ENCODE measurements around the gene TESK1. TPM values are rescaled to one million over a fixed set of nuclear protein-coding genes. Genes with fewer than 3 reads are reported as not detected.

Gene TESK1
- total and polyA plus RNA-seq, 2 experiments from 2014 or later: 14.1 to 21.6 TPM

DNA sequence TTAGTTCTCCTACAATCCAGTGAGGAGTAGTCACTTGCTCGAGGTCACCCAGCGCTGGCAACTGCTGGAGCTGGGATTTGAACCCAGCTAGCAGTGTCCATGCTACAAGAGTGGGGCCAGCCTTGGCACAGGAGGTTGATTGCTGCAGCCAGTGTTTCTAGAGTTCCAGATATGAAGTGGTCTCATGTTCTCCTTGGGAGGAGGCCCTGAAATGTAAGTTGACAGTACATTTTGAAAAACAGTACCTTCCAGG is 53.8 kb downstream of the TESK1 start:
- H3K9ac ChIP-seq: peak overlapping the region; percentile 89
- no peaks in the 10 kb centered on the region for H3K9me3 ChIP-seq (ENCODE audit: low read depth)
- no peaks in the 10 kb centered on the region for H3K27me3 ChIP-seq (replicated peaks; ENCODE audit: insufficient read depth)
- in situ Hi-C loops (cut with MboI): no loop called here
- H3K36me3 ChIP-seq (ENCODE audit: low read depth): peaks cover 5% of the 10 kb centered on the region; the same call in 1 of the 2 replicates
- H3F3A ChIP-seq (ENCODE audit: insufficient read depth): peaks cover 26% of the 10 kb centered on the region
- H3K79me2 ChIP-seq (ENCODE audit: insufficient read depth): peaks cover 18% of the 10 kb centered on the region; the same call in 1 of the 2 replicates
- peak overlapping the region; percentile 98 for H3K27ac ChIP-seq
- 0% methylated on average over 2 of the region's 2 CpGs for WGBS, 2 experiments (ENCODE audit: low coverage in 1 of 2, low lambda C conversion rate in 2 of 2, missing lambda C conversion rate in 2 of 2)
- H3K4me2 ChIP-seq (ENCODE audit: unreplicated experiment): peak overlapping the region; percentile 97
- H2AFZ ChIP-seq: peak overlapping the region; percentile 68; the same call in 1 of the 2 replicates
- no peak for TF ChIP-seq EZH2 (IDR thresholded peaks at IDR 0.05; ENCODE audit: insufficient read depth, poor library complexity, severe bottlenecking)
- TF ChIP-seq EZH2phosphoT487 (IDR thresholded peaks at IDR 0.05; ENCODE audit: insufficient read depth, low read depth): no peak
- H4K20me1 ChIP-seq (ENCODE audit: insufficient read depth): no peaks in the 10 kb centered on the region
- H3K9me2 ChIP-seq (ENCODE audit: insufficient read depth): no peaks in the 10 kb centered on the region
- H3K4me3 ChIP-seq: peak overlapping the region; percentile 90
- DNase-seq: peak; percentile 85
- H3K4me1 ChIP-seq (ENCODE audit: insufficient read depth): peaks cover 18% of the 10 kb centered on the region

DNA sequence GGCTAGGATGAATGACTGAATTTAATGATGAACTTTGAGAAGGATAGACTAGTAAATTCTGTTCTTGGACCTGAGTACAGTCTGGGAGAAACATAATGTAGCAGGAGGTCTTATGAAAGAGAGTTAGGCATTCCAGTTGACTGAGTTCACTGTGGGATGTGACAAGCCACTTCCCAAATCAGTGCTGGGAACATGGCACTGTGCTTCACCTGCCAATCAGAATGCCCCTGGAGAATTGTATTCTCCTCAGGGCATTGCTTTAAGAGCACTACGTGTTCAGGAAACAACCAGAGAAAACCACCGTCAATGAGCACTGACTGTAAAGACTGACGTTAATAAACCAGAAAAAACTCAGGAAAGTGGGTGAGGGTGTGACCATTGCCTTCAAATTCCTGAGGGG is 54.3 kb downstream of the TESK1 start:
- Histone ChIP-seq H3K36me3 (ENCODE audit: low read depth) (peaks cover 5% of the 10 kb centered on the region; the same call in 1 of the 2 replicates), H3K27ac (peak overlapping the region; percentile 98), H2AFZ (no peak overlapping the region), H3F3A (ENCODE audit: insufficient read depth) (peaks cover 30% of the 10 kb centered on the region), H3K9me2 (ENCODE audit: insufficient read depth) (no peaks in the 10 kb centered on the region), H3K27me3 (replicated peaks; ENCODE audit: insufficient read depth) (no peaks in the 10 kb centered on the region), H3K79me2 (ENCODE audit: insufficient read depth) (peaks cover 18% of the 10 kb centered on the region; the same call in 1 of the 2 replicates), H4K20me1 (ENCODE audit: insufficient read depth) (no peaks in the 10 kb centered on the region), H3K4me1 (ENCODE audit: insufficient read depth) (peaks cover 18% of the 10 kb centered on the region), H3K4me3 (peak overlapping the region; percentile 90), H3K4me2 (ENCODE audit: unreplicated experiment) (peak overlapping the region; percentile 97), H3K9me3 (ENCODE audit: low read depth) (no peaks in the 10 kb centered on the region), H3K9ac (peak overlapping the region; percentile 89)
- DNase-seq: peak; percentile 80
- TF ChIP-seq EZH2 (IDR thresholded peaks at IDR 0.05; ENCODE audit: insufficient read depth, poor library complexity, severe bottlenecking): no peak
- no peak for TF ChIP-seq EZH2phosphoT487 (IDR thresholded peaks at IDR 0.05; ENCODE audit: insufficient read depth, low read depth)
- WGBS, 2 experiments (ENCODE audit: low coverage in 1 of 2, low lambda C conversion rate in 2 of 2, missing lambda C conversion rate in 2 of 2): 17 to 25% methylated on average over 3 of the region's 3 CpGs
- in situ Hi-C loops (cut with MboI): no loop called here

Small RNAs within 50 kb of the gene (microRNA-seq; reads per million reads assigned to microRNA genes)
- gene MIR4667 (ENCODE audit: borderline number of aligned reads): 2.0 reads per million

Small RNAs within 50 kb of the gene (small RNA-seq; reads per million reads assigned to genes)
- gene MIR4667 (ENCODE audit: low read depth, low replicate concordance) (not detected), gene RMRP (ENCODE audit: low read depth, low replicate concordance) (not detected), gene RPS29P17 (ENCODE audit: low read depth, low replicate concordance) (not detected)

Other genes starting within 250 kb of the TESK1 start
- 74.0 and 78.4 TPM in 2 replicates for gene RUSC2, start 115.2 kb upstream of the TESK1 start, total RNA-seq (2014; rRNA removed; shearing (Covaris generic))
- 31.7 and 34.0 TPM in 2 replicates for gene RUSC2, start 115.2 kb upstream of the TESK1 start, polyA plus RNA-seq (2016; fragmentation: Nextera tagmentation; extraction: Ambion mirVana)
- 3.9 TPM in 1 of 2 replicates, not detected in the other for gene CD72, start 13.2 kb downstream of the TESK1 start, total RNA-seq (2014; rRNA removed; shearing (Covaris generic))
- gene CD72, start 13.2 kb downstream of the TESK1 start, polyA plus RNA-seq (2016; fragmentation: Nextera tagmentation; extraction: Ambion mirVana): 1.6 and 1.9 TPM in 2 replicates
- gene SIT1, start 45.7 kb downstream of the TESK1 start, total RNA-seq (2014; rRNA removed; shearing (Covaris generic)): not detected in 2 replicates
- gene SIT1, start 45.7 kb downstream of the TESK1 start, polyA plus RNA-seq (2016; fragmentation: Nextera tagmentation; extraction: Ambion mirVana): 0.58 TPM in 1 of 2 replicates, not detected in the other
- gene RMRP, start 52.8 kb downstream of the TESK1 start, total RNA-seq (2014; rRNA removed; shearing (Covaris generic)): 14,230 and 20,944 TPM in 2 replicates
- gene RMRP, start 52.8 kb downstream of the TESK1 start, polyA plus RNA-seq (2016; fragmentation: Nextera tagmentation; extraction: Ambion mirVana): not detected in 2 replicates
- gene CCDC107, start 53.0 kb downstream of the TESK1 start, total RNA-seq (2014; rRNA removed; shearing (Covaris generic)): 20.5 and 28.6 TPM in 2 replicates
- 52.8 and 55.7 TPM in 2 replicates for gene CCDC107, start 53.0 kb downstream of the TESK1 start, polyA plus RNA-seq (2016; fragmentation: Nextera tagmentation; extraction: Ambion mirVana)
- gene ARHGEF39, start 59.9 kb downstream of the TESK1 start, total RNA-seq (2014; rRNA removed; shearing (Covaris generic)): 0.13 and 2.1 TPM in 2 replicates
- 1.6 and 1.8 TPM in 2 replicates for gene ARHGEF39, start 59.9 kb downstream of the TESK1 start, polyA plus RNA-seq (2016; fragmentation: Nextera tagmentation; extraction: Ambion mirVana)
- gene CA9, start 68.7 kb downstream of the TESK1 start, total RNA-seq (2014; rRNA removed; shearing (Covaris generic)): 3.4 and 4.3 TPM in 2 replicates
- 2.3 and 2.7 TPM in 2 replicates for gene CA9, start 68.7 kb downstream of the TESK1 start, polyA plus RNA-seq (2016; fragmentation: Nextera tagmentation; extraction: Ambion mirVana)
- gene TPM2, start 84.7 kb downstream of the TESK1 start, total RNA-seq (2014; rRNA removed; shearing (Covaris generic)): 1,596 and 1,625 TPM in 2 replicates
- 3,527 and 3,584 TPM in 2 replicates for gene TPM2, start 84.7 kb downstream of the TESK1 start, polyA plus RNA-seq (2016; fragmentation: Nextera tagmentation; extraction: Ambion mirVana)
- 527 and 566 TPM in 2 replicates for gene TLN1, start 126.9 kb downstream of the TESK1 start, total RNA-seq (2014; rRNA removed; shearing (Covaris generic))
- gene TLN1, start 126.9 kb downstream of the TESK1 start, polyA plus RNA-seq (2016; fragmentation: Nextera tagmentation; extraction: Ambion mirVana): 198 and 202 TPM in 2 replicates
- 101 and 111 TPM in 2 replicates for gene CREB3, start 127.4 kb downstream of the TESK1 start, total RNA-seq (2014; rRNA removed; shearing (Covaris generic))
- 113 and 114 TPM in 2 replicates for gene CREB3, start 127.4 kb downstream of the TESK1 start, polyA plus RNA-seq (2016; fragmentation: Nextera tagmentation; extraction: Ambion mirVana)
- 20.3 and 30.0 TPM in 2 replicates for gene GBA2, start 144.0 kb downstream of the TESK1 start, total RNA-seq (2014; rRNA removed; shearing (Covaris generic))
- 24.0 and 27.6 TPM in 2 replicates for gene GBA2, start 144.0 kb downstream of the TESK1 start, polyA plus RNA-seq (2016; fragmentation: Nextera tagmentation; extraction: Ambion mirVana)
- gene RGP1, start 144.0 kb downstream of the TESK1 start, total RNA-seq (2014; rRNA removed; shearing (Covaris generic)): 19.1 and 20.0 TPM in 2 replicates
- gene RGP1, start 144.0 kb downstream of the TESK1 start, polyA plus RNA-seq (2016; fragmentation: Nextera tagmentation; extraction: Ambion mirVana): 4.7 and 4.8 TPM in 2 replicates
- gene MSMP, start 149.0 kb downstream of the TESK1 start, total RNA-seq (2014; rRNA removed; shearing (Covaris generic)): not detected in 2 replicates
- gene MSMP, start 149.0 kb downstream of the TESK1 start, polyA plus RNA-seq (2016; fragmentation: Nextera tagmentation; extraction: Ambion mirVana): not detected in 2 replicates
- gene NPR2, start 186.3 kb downstream of the TESK1 start, total RNA-seq (2014; rRNA removed; shearing (Covaris generic)): 26.7 and 26.9 TPM in 2 replicates
- 9.7 and 11.8 TPM in 2 replicates for gene NPR2, start 186.3 kb downstream of the TESK1 start, polyA plus RNA-seq (2016; fragmentation: Nextera tagmentation; extraction: Ambion mirVana)
- gene SPAG8, start 207.0 kb downstream of the TESK1 start, total RNA-seq (2014; rRNA removed; shearing (Covaris generic)): 0.76 and 0.97 TPM in 2 replicates
- 1.2 and 1.3 TPM in 2 replicates for gene SPAG8, start 207.0 kb downstream of the TESK1 start, polyA plus RNA-seq (2016; fragmentation: Nextera tagmentation; extraction: Ambion mirVana)
- 16.7 and 30.6 TPM in 2 replicates for gene HINT2, start 209.8 kb downstream of the TESK1 start, total RNA-seq (2014; rRNA removed; shearing (Covaris generic))
- 50.7 and 60.5 TPM in 2 replicates for gene HINT2, start 209.8 kb downstream of the TESK1 start, polyA plus RNA-seq (2016; fragmentation: Nextera tagmentation; extraction: Ambion mirVana)
- not detected in 2 replicates for gene FAM221B, start 223.5 kb downstream of the TESK1 start, total RNA-seq (2014; rRNA removed; shearing (Covaris generic))
- gene FAM221B, start 223.5 kb downstream of the TESK1 start, polyA plus RNA-seq (2016; fragmentation: Nextera tagmentation; extraction: Ambion mirVana): not detected in 2 replicates
- 3.7 and 3.9 TPM in 2 replicates for gene TMEM8B, start 224.0 kb downstream of the TESK1 start, total RNA-seq (2014; rRNA removed; shearing (Covaris generic))
- 4.0 and 4.9 TPM in 2 replicates for gene TMEM8B, start 224.0 kb downstream of the TESK1 start, polyA plus RNA-seq (2016; fragmentation: Nextera tagmentation; extraction: Ambion mirVana)

Data from GM23248 (cell line).